Astrocyte (in vitro differentiated cells and primary cell): ENCODE data around the gene YES1. TPM values are rescaled to one million over a fixed set of nuclear protein-coding genes. Genes with fewer than 3 reads are reported as not detected.

Experiments
- DNase-seq: peaks from one replicate; pipeline ENCODE4 v3.0.0-alpha.2; 2010; ENCODE audit warnings: low read depth
- FAIRE-seq: peaks from 2 replicates; lab custom pipeline; 2011; peaks lifted over from hg19 to GRCh38; lab: Jason Lieb, UNC
- H2AFZ ChIP-seq: 2 replicates; pipeline ENCODE4 v1.6.0; 2012; ENCODE audit warnings: low read depth, low read length, inconsistent platforms
- H3K27ac ChIP-seq: 2 replicates; pipeline ENCODE4 v1.5.1; 2011; ENCODE audit warnings: low read depth, low read length, inconsistent platforms
- H3K27me3 ChIP-seq: 2 replicates; pipeline ENCODE4 v1.6.0; 2011; ENCODE audit warnings: low read length, inconsistent platforms; ENCODE audit not compliant: insufficient read depth
- H3K36me3 ChIP-seq: 2 replicates; pipeline ENCODE4 v1.5.1; 2011; ENCODE audit warnings: low read length, inconsistent platforms; ENCODE audit not compliant: insufficient read depth
- H3K4me1 ChIP-seq: 2 replicates; pipeline ENCODE4 v1.5.1; 2011; ENCODE audit warnings: low read length, inconsistent platforms; ENCODE audit not compliant: insufficient read depth
- H3K4me2 ChIP-seq: 2 replicates; pipeline ENCODE4 v1.6.0; 2012; ENCODE audit warnings: low read length, inconsistent platforms
- H3K4me3 ChIP-seq: 2 replicates; pipeline ENCODE4 v1.5.1; 2011; ENCODE audit warnings: low read depth, mild to moderate bottlenecking, low read length, inconsistent platforms; ENCODE audit not compliant: insufficient read depth
- H3K79me2 ChIP-seq: 2 replicates; pipeline ENCODE4 v1.6.0; 2012; ENCODE audit warnings: mild to moderate bottlenecking, low read length, inconsistent platforms; ENCODE audit not compliant: insufficient read depth
- H3K9ac ChIP-seq: 2 replicates; pipeline ENCODE4 v1.6.0; 2012; ENCODE audit warnings: mild to moderate bottlenecking, low read length, inconsistent platforms
- H3K9me3 ChIP-seq: 2 replicates; pipeline ENCODE4 v1.5.1; 2012; ENCODE audit warnings: low read depth, mild to moderate bottlenecking, low read length, inconsistent platforms; ENCODE audit not compliant: insufficient read depth
- H4K20me1 ChIP-seq: 2 replicates; pipeline ENCODE4 v1.6.0; 2012; ENCODE audit warnings: low read length, inconsistent platforms; ENCODE audit not compliant: insufficient read depth
- H3K27ac Mint-ChIP-seq: one replicate; pipeline ENCODE4 v1.8.0; 2021; ENCODE audit warnings: mild to moderate bottlenecking, mixed read lengths; ENCODE audit not compliant: unreplicated experiment
- H3K27me3 Mint-ChIP-seq: one replicate; pipeline ENCODE4 v1.8.0; 2021; ENCODE audit warnings: low read depth, mixed read lengths; ENCODE audit not compliant: unreplicated experiment
- H3K36me3 Mint-ChIP-seq: one replicate; pipeline ENCODE4 v1.8.0; 2021; ENCODE audit warnings: low read depth, mixed read lengths; ENCODE audit not compliant: unreplicated experiment
- H3K4me1 Mint-ChIP-seq: one replicate; pipeline ENCODE4 v1.8.0; 2021; ENCODE audit warnings: low read depth, mixed read lengths; ENCODE audit not compliant: unreplicated experiment
- H3K4me3 Mint-ChIP-seq: one replicate; pipeline ENCODE4 v1.8.0; 2021; ENCODE audit warnings: mild to moderate bottlenecking, moderate library complexity, mixed read lengths; ENCODE audit not compliant: unreplicated experiment
- H3K9me3 Mint-ChIP-seq: one replicate; pipeline ENCODE4 v1.8.0; 2021; ENCODE audit warnings: mild to moderate bottlenecking, mixed read lengths; ENCODE audit not compliant: unreplicated experiment
- EZH2 ChIP-seq: IDR thresholded peaks from 2 replicates; pipeline ENCODE4 v1.6.1; 2012; ENCODE audit warnings: mild to moderate bottlenecking, low read length, inconsistent platforms; ENCODE audit not compliant: insufficient read depth
- total RNA-seq: library from RNA; stranded (reverse); gene quantifications from 2 replicates; pipeline ENCODE4 v1.2.1, GENCODE V29; 2021
- TF ChIP-seq, protein P1 (sequence below): IDR thresholded peaks from 2 replicates; pipeline ENCODE4 v1.5.1; 2011; ENCODE audit warnings: low read depth, mild to moderate bottlenecking, inconsistent platforms, low read length, moderate library complexity; ENCODE audit not compliant: insufficient read depth

YES1 gene
- total RNA-seq, 1 donor from 2014 or later: 68.2 TPM

DNA sequence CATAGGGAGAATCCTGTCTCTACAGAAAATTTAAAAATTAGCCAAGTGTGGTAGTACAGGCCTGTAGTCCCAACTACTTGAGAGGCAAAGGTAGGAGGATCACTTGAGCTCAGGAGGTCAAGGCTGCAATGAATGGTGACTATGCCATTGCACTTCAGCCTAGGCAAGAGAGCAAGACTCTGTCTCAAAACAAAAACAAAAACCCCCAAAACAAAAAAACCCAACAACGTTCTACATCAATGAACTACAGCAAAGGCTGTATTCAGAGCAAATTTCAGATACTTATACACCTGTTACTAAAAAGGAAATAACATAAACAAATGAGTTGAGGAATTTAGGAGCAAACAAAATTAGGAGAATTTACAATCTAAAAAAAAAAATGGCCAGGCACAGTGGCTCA, 22.6 kb downstream of the YES1 start:
- Mint-ChIP-seq H3K9me3 (no peaks in the 10 kb centered on the region), H3K36me3 (no peaks in the 10 kb centered on the region), H3K27me3 (no peaks in the 10 kb centered on the region), H3K4me1 (peaks cover 8% of the 10 kb centered on the region), H3K27ac (no peak overlapping the region), H3K4me3 (no peak overlapping the region)
- H3K27ac ChIP-seq: no peak overlapping the region
- DNase-seq (no peak), FAIRE-seq (no peak)
- no peak overlapping the region for H3K4me3 ChIP-seq
- H3K4me2 ChIP-seq: no peak overlapping the region
- H3K4me1 ChIP-seq: no peaks in the 10 kb centered on the region
- no peaks in the 10 kb centered on the region for H3K36me3 ChIP-seq
- peaks cover 92% of the 10 kb centered on the region for H3K79me2 ChIP-seq
- H3K27me3 ChIP-seq: no peaks in the 10 kb centered on the region
- peaks cover 63% of the 10 kb centered on the region for H4K20me1 ChIP-seq
- no peak overlapping the region for H3K9ac ChIP-seq
- TF ChIP-seq, protein P1, sequence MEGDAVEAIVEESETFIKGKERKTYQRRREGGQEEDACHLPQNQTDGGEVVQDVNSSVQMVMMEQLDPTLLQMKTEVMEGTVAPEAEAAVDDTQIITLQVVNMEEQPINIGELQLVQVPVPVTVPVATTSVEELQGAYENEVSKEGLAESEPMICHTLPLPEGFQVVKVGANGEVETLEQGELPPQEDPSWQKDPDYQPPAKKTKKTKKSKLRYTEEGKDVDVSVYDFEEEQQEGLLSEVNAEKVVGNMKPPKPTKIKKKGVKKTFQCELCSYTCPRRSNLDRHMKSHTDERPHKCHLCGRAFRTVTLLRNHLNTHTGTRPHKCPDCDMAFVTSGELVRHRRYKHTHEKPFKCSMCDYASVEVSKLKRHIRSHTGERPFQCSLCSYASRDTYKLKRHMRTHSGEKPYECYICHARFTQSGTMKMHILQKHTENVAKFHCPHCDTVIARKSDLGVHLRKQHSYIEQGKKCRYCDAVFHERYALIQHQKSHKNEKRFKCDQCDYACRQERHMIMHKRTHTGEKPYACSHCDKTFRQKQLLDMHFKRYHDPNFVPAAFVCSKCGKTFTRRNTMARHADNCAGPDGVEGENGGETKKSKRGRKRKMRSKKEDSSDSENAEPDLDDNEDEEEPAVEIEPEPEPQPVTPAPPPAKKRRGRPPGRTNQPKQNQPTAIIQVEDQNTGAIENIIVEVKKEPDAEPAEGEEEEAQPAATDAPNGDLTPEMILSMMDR: no peak
- TF ChIP-seq EZH2: no peak
- H2AFZ ChIP-seq: no peak overlapping the region
- H3K9me3 ChIP-seq: no peaks in the 10 kb centered on the region

DNA sequence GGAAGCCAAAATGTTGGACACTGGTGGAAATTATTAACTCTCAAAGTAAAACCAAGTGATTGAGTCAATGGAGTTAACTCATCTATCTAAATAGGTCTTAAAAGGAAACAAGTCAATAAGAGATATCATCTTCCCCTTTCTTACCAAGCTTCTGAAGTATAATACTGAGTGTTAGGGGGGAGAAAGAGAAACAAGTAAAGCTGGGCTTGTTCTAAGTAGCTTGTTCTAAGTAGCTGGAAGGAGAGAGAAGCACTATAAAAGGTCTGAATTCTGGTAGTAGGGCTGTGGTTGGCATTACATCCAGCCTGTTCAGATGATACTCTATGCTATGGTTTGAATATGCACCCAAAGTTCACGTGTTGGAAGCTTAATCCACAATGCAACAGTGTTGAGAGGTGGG, 26.8 kb downstream of the YES1 start:
- H3K9me3 ChIP-seq: no peaks in the 10 kb centered on the region
- no peak overlapping the region for H2AFZ ChIP-seq
- FAIRE-seq: no peak
- H3K9ac ChIP-seq: no peak overlapping the region
- H3K9me3 Mint-ChIP-seq: no peaks in the 10 kb centered on the region
- no peak overlapping the region for H3K27ac Mint-ChIP-seq
- H3K4me3 ChIP-seq: no peak overlapping the region
- H3K4me3 Mint-ChIP-seq: no peak overlapping the region
- no peak overlapping the region for H3K4me2 ChIP-seq
- H3K4me1 Mint-ChIP-seq: peaks cover 9% of the 10 kb centered on the region
- DNase-seq: no peak
- H4K20me1 ChIP-seq: peaks cover 67% of the 10 kb centered on the region
- no peaks in the 10 kb centered on the region for H3K27me3 Mint-ChIP-seq
- no peak overlapping the region for H3K27ac ChIP-seq
- no peak for TF ChIP-seq EZH2
- TF ChIP-seq, protein P1: no peak
- H3K27me3 ChIP-seq: no peaks in the 10 kb centered on the region
- H3K4me1 ChIP-seq: no peaks in the 10 kb centered on the region
- H3K79me2 ChIP-seq: peaks cover 87% of the 10 kb centered on the region
- H3K36me3 Mint-ChIP-seq: no peaks in the 10 kb centered on the region
- H3K36me3 ChIP-seq: no peaks in the 10 kb centered on the region

DNA sequence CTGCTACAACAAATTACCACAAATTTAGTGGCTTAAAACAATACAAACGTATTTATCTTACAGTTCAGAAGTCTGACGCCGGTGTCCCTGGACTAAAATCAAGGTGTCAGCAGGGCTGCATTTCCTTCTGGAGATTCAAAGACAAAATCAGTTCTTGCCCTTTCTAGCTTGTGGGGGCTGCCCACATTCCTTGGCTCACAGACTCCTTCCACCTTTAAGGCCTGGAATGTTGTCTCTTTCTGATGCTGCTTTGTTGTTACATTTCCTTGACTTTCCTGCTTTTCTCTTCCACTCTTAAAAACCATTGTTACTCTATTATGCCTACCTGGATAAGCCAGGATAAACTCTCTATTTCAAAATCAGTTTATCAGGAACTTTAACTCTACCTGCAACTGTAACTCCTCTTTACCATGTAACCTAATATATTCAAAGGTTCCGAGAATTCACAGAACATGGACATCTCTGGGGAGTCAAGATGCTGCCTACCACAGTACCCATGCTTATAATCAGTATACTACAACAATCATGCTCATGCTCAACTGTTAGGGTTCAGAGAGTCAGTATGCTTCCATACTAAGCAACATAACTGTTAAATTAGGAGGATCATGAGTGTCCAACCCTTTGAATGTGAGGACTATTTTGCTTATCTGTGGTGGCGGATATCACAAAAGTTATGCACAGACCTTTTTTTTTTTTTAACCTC, 27.4 kb downstream of the YES1 start:
- no peak for DNase-seq
- Histone ChIP-seq H2AFZ (no peak overlapping the region), H3K79me2 (peaks cover 85% of the 10 kb centered on the region), H3K36me3 (no peaks in the 10 kb centered on the region), H3K4me1 (no peaks in the 10 kb centered on the region), H3K4me3 (no peak overlapping the region), H3K9ac (no peak overlapping the region), H3K27me3 (no peaks in the 10 kb centered on the region), H3K27ac (no peak overlapping the region), H3K4me2 (no peak overlapping the region), H4K20me1 (peaks cover 70% of the 10 kb centered on the region), H3K9me3 (no peaks in the 10 kb centered on the region)
- no peaks in the 10 kb centered on the region for H3K36me3 Mint-ChIP-seq
- no peaks in the 10 kb centered on the region for H3K27me3 Mint-ChIP-seq
- TF ChIP-seq EZH2: no peak
- TF ChIP-seq, protein P1: no peak
- no peak overlapping the region for H3K4me3 Mint-ChIP-seq
- H3K27ac Mint-ChIP-seq: no peak overlapping the region
- FAIRE-seq: no peak
- H3K9me3 Mint-ChIP-seq: no peaks in the 10 kb centered on the region
- H3K4me1 Mint-ChIP-seq: peaks cover 9% of the 10 kb centered on the region
